HG03280 (cell line): ENCODE results near the gene APBA2.

Experiments
- ATAC-seq: cut with Tn5 transposase; IDR thresholded peaks from one replicate; pipeline ENCODE4 v1.9.1; 2021; ENCODE audit warnings: mild to moderate bottlenecking, moderate library complexity; ENCODE audit not compliant: unreplicated experiment

Gene APBA2

GRCh38 chr15:29113336-29114220, 227.8 kb downstream of the APBA2 start:
- ATAC-seq = no peak

- no peak for ATAC-seq
Measured at GRCh38 chr15:29114221-29115092, 228.7 kb downstream of the APBA2 start.

GRCh38 chr15:29115093-29115991, 229.6 kb downstream of the APBA2 start:
- ATAC-seq = no peak

- ATAC-seq = no peak
Measured at GRCh38 chr15:29116970-29117700, 231.4 kb downstream of the APBA2 start.

DNA sequence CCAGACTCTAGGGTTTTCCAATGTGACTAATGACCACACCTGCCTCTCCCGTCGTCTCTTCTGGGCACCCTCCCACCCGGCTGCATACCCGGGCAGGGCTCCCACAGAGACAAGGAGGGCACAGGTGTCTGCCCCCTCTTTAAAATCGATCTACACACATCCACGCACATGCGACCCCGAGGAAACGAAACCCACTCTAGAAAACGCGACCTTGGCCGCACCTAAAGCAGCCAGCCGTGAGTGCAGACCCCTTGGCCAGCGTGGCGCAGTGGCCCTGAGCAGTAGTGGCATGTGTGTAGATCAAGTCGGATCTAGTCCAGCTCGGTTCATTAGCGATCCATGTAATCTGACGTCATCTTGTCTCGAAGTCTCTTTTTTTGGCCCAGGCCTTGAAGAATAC, 232.0 kb downstream of the APBA2 start:
- no peak for ATAC-seq

DNA sequence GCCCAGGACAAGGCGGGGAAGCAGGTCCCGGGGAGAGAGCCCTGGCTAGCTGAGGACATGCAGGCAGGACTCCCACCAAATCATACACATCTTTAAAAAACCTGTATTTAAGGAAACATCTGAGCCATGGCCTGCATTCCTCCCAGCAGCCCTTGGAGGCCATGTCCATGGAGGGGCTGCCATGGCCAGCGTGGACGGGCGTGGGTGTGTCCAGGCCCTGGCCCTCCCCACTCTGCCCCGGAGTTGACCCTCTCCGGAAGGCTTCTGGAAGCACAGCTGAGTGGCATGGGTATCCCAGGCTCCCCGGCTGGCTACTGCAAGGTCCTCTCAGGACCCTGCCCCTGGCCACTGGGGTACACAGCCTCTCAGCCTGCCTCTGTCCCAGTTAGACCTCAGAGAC, 234.1 kb downstream of the APBA2 start:
- no peak for ATAC-seq

- no peak for ATAC-seq
Measured at GRCh38 chr15:29120593-29121368, 235.0 kb downstream of the APBA2 start.

GRCh38 chr15:29121369-29121656, 235.5 kb downstream of the APBA2 start:
- ATAC-seq = no peak

DNA sequence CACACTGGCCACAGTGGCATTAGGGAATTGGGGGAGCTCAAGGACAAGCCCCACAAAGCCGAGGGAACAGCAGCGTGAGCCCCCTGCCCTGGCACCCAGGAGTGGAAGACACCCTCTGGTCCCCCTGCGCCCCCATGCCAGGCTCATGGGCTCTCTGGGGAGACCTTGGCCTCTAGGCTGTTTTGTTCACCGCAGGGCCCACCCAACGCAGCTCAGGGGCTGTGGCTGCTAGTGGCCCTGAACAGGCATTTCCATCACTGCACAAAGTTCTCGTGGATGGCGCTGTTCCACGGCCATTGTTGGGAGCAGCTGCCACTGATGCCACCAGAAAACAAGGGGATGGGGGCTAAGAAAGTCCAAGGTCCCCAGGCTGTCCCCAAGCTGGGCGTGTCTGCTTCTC, 236.1 kb downstream of the APBA2 start:
- ATAC-seq = no peak

GRCh38 chr15:29122506-29122905, 236.7 kb downstream of the APBA2 start:
- no peak for ATAC-seq

- ATAC-seq = no peak
Measured at GRCh38 chr15:29123171-29123570, 237.4 kb downstream of the APBA2 start.

GRCh38 chr15:29123991-29124390, 238.2 kb downstream of the APBA2 start:
- no peak for ATAC-seq

- ATAC-seq = no peak
Measured at GRCh38 chr15:29124581-29125381, 239.0 kb downstream of the APBA2 start.

DNA sequence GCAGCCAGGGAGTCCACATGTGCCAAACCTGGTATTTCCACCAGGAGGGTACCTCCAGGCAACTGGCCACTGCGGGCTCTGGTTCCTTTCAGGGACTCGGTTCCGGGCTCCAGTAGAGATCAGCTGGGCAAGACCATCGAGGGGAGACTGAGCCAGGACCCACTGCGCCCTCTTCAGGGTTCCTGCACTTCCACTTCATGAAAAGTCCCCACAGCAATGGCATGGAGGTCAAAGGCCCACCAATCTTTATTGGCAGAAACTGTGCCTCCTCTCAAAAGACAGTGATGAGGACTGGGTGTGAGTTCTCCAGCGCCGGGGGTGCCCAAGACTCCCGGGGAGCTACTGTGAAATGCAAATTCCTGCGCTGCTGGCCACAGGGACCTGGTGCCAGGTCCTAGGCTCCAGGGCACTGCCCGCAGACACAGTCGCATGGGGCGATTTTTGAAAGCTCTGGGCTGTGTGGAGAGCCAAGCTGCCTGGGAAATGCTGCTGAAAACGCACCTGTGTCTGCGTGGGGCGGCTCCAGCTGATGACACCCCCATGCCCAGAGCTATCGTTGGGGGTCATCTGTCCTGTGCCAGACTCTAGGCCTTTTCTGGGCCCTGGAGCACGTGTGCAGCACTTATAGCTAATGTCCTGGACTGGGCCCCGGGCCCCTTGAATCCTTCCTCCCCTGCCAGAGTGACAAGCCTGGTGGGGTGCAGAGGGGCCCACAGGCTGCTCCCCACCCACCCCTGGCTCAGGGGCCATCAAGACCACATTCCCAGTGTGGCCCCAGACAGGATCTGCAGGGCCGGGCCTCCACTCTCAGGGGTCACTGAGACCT, 239.8 kb downstream of the APBA2 start:
- ATAC-seq = no peak

- no peak for ATAC-seq
Measured at GRCh38 chr15:29126208-29126536, 240.4 kb downstream of the APBA2 start.

- ATAC-seq = no peak
Measured at GRCh38 chr15:29126821-29127461, 241.2 kb downstream of the APBA2 start.
